ENCODE measurements around the gene DLG2. TPM values are rescaled to one million over a fixed set of nuclear protein-coding genes. Genes with fewer than 3 reads are reported as not detected.

DLG2 gene
- total RNA-seq, 1 donor, result 1.3 TPM

DNA sequence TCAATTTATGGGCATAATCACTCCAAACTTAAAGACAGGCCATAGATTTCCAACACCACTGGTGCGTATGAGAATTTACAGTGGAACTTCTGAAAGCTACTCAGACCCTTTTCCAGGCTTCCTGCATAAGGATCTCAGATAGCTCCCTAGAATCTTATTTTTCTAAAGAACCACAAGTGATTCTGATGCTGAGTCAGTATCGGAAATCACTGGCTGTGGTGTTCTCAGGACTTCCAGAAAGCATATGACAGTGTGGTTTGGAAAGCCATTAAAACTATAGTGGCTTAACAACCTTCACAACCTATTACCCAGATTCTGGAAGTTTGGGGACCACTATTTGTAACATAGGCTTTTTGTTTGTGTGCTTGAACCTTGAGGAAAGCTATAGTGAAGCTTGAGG lies 756.0 kb downstream of the DLG2 start:
- DNase-seq (ENCODE audit: low read depth), result no peak
- H3K4me3 ChIP-seq (ENCODE audit: low read depth, low read length), result no peak overlapping the region
- TF ChIP-seq, protein P1, sequence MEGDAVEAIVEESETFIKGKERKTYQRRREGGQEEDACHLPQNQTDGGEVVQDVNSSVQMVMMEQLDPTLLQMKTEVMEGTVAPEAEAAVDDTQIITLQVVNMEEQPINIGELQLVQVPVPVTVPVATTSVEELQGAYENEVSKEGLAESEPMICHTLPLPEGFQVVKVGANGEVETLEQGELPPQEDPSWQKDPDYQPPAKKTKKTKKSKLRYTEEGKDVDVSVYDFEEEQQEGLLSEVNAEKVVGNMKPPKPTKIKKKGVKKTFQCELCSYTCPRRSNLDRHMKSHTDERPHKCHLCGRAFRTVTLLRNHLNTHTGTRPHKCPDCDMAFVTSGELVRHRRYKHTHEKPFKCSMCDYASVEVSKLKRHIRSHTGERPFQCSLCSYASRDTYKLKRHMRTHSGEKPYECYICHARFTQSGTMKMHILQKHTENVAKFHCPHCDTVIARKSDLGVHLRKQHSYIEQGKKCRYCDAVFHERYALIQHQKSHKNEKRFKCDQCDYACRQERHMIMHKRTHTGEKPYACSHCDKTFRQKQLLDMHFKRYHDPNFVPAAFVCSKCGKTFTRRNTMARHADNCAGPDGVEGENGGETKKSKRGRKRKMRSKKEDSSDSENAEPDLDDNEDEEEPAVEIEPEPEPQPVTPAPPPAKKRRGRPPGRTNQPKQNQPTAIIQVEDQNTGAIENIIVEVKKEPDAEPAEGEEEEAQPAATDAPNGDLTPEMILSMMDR (IDR thresholded peaks at IDR 0.05; ENCODE audit: insufficient read depth, low read depth, low read length), result no peak

DNA sequence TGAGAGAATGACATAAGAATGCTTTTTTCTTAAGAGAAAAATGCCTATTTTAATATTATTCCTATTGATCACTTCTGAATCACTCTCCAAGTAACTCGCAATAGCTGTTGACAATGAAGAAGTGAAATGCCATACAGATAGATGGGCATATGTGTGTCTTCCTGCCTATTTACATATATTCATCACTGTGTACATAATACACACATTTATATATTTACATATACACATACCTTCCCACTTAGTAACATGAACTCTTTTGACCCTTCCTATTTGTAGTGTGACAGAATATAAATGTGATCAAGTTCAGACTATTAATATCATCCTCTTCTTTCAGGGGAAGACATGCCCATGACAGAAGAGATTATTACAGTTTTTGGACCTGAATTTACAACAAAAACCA lies 756.7 kb downstream of the DLG2 start:
- no peak for DNase-seq (ENCODE audit: low read depth)
- TF ChIP-seq, protein P1 (IDR thresholded peaks at IDR 0.05; ENCODE audit: insufficient read depth, low read depth, low read length), result no peak
- no peak overlapping the region for H3K4me3 ChIP-seq (ENCODE audit: low read depth, low read length)

DNA sequence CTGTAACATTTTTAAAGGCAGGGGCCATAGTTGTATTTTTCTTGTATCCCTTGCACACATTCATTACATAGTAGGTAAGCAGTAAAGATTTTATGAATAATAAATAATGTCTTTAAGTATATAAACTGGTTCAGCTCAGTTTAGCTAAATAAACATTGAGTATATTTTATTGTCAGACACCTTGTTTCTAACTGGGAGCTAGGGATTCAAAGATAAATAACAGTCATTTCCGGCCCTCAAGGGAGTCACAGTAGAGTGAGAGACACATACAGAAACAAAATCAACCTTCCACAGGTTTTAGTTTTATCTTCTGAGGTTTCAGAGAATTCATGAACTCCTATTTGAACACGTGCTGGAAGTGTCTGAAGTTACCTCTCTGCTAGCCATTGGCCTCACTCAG lies 760.2 kb downstream of the DLG2 start:
- H3K4me3 ChIP-seq (ENCODE audit: low read depth, low read length), result no peak overlapping the region
- DNase-seq (ENCODE audit: low read depth), result no peak
- TF ChIP-seq, protein P1 (IDR thresholded peaks at IDR 0.05; ENCODE audit: insufficient read depth, low read depth, low read length), result no peak

DNA sequence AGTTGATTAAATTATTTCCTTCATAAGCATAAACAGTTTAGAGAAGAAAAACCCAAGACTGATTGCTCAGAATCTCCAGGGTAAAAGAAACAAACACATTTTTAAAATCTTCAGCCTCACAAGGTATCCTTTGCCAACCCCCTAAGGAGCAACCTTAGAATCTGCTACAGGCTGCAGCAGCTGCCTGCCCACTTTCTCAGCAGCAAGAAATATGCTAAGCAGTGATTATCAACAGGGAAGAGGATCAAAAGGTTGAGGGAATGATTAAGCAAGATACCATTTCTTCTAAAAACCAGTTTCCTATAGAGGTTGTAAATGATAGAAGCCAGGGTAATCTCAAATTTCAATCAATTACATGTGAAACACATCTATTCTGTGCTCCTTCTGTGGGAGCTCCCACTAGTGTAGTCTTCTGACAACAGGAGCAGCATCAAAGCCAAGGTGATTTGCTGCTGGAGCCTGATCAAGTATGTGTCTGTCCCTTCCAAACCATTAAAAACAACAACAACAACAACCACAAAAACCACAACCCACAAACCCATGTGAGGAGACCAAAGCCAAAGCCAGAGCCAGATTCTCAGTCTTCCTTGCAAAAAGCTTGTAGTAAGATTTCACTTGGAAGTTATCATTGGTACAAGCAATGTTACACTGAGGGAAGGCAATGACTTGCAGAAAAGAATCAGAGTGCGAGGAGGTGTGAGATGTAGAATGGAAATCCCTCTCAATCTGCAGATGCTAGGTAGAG lies 761.2 kb downstream of the DLG2 start:
- no peak overlapping the region for H3K4me3 ChIP-seq (ENCODE audit: low read depth, low read length)
- TF ChIP-seq, protein P1 (IDR thresholded peaks at IDR 0.05; ENCODE audit: insufficient read depth, low read depth, low read length), result no peak
- peak; percentile 24 for DNase-seq (ENCODE audit: low read depth)

DNA sequence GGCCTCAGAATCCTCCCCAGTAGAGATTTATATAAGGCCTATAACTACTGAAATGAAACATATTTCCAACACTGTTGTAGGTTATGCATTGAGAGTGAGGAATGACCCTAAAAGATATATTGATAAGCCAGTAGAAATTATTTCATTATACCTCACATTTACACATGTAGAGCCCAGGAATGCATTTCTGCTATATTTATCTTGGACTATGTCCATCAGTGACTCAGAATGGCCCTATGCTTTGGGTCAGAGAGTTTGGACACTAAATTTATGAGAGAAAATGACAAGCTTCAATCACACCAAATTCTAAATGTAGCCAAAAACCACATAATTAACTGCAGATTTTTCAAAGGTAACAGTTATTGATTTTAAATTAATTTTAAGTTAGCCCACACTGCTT lies 761.9 kb downstream of the DLG2 start:
- DNase-seq (ENCODE audit: low read depth), result no peak
- H3K4me3 ChIP-seq (ENCODE audit: low read depth, low read length), result no peak overlapping the region
- TF ChIP-seq, protein P1 (IDR thresholded peaks at IDR 0.05; ENCODE audit: insufficient read depth, low read depth, low read length), result no peak

DNA sequence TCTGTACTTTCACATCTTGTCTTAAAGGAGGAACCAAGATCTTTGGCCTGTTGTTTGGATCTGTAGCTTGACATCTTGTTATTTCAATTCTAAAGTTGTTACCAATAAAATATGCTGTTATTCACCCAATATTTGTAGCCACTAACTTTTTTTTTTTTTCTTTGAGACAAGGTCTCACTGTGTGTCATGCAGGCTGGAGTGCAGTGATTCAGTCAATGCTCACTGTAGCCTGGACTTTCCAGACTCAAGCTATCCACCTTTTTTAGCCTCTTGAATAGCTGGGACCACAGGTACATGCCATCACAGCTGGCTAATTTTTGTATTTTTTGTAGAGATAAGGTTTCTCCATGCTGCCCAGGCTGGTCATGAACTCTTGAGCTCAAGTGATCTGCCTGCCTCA lies 769.4 kb downstream of the DLG2 start:
- DNase-seq (ENCODE audit: low read depth), result no peak
- H3K4me3 ChIP-seq (ENCODE audit: low read depth, low read length), result no peak overlapping the region
- TF ChIP-seq, protein P1 (IDR thresholded peaks at IDR 0.05; ENCODE audit: insufficient read depth, low read depth, low read length), result no peak
